Esophagus mucosa (tissue), 1 donor: Measurements from ENCODE around the gene GPC3. TPM values are rescaled to one million over a fixed set of nuclear protein-coding genes. Genes with fewer than 3 reads are reported as not detected.

Experiments used
- ATAC-seq: fragments of 200-7000 bp; cut with Tn5 transposase; one replicate; pipeline ENCODE4 v1.9.1; 2020
- total RNA-seq: library from RNA; stranded (reverse); gene quantifications from one replicate; pipeline ENCODE4 v1.2.4, GENCODE V29; 2023
- donor health status: DM: yes; HTN: yes; CAD: no.

Gene GPC3
- total RNA-seq, 1 donor from 2014 or later, result 0.28 TPM

DNA sequence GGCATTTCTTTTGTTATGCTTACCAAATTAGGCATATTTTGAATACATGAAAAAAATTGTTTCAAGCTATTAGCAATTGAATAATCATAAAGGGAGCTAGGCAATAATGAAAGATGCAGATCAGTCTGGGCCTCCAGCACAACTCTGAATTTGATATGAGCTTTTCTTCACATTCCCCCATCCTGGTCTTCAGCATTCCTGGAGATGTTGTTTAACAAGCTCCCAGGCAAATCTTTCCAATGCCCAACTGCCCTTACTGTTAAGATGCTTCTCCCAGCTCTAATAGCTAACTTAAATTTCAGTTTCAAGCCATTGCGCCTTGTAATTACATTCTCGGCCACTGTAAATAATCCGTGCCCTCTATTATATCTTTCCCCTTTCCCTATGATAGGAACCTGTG lies 19.2 kb downstream of the GPC3 start:
- no peak for ATAC-seq

DNA sequence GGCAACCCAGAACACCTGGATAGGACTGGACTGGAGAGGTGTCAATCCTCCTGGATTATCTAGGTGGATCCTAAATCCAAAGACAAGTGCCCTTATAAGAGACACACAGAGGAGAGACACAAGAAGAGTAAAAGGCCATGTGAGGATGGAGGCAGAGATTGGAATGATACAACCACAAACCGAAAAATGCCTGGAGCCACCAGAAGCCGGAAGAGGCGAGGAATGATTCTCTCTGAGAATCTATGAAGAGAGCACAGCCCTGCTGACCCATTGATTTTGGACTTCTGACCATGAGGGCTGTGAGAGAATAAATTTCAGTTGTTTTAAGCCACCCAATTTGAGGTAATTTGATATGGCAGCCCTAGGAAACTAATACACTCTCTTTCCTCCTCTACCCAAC lies 20.1 kb downstream of the GPC3 start:
- no peak for ATAC-seq

DNA sequence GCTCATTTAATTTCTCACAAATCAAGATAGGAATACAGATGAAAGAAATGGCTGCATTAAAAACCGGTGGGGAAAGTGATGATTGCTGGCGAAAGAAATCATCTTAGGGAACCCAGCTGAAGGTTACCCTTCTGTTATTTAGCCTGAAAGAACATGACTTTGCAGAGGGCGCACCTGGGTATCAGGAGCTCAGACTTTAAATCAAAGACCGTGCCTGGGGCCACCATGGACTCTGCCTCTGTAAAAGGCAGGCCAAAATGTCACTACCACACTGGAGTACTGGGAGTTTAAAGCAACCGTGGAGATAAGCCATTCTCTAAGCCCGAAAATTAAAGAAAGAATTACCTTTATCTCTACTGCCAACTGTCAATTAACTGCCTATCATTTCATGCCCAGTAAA lies 24.3 kb downstream of the GPC3 start:
- no peak for ATAC-seq

DNA sequence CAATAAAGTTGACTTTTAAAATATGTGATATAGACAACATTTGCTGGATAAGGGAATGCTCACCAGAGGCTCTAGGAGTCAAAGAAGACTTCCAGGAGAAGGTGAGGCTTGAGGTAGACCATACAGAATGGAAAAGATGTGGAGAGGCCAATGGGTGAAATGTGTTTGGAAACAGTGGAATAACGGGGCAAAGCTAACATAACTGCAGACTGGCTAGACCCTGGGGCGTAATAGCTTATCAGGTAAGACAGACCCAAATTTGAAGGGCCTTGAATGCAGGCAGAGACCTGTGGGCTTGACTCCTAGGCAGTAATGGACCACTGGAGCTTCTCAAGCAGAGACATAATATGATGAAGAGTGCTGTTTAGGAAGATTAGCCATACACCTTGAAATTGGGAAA lies 25.4 kb downstream of the GPC3 start:
- no peak for ATAC-seq

DNA sequence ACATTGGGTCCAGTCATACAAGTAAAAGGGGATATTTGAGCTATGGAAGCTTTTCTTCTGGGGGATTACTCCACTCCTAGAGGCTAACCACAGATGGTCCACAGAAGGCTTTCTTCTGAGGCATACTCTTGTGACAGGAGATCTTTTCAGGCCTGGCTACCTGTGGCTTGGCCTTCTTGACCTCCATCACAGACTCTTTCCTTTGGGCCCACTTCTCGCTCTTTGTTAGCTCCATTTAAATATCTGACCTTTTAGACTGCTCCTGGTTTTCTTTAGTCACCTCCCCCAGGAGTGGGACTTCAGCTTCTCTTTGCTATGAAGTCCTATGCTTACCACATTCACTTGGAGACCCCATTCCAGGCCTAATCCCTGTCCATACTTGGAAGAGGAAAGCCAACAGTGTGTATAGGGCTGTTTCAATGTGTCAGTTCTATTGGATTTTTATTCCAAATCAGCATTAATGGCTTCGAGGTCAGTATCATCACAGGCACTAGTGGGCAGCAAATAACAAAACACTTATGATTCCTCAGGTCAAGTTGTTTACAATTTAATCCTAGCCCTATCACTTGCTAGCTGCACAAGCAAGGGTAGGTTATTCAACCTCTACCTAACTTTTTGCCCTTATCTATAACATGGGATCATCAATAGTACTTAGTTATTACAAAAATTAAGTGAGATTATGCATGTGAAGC lies 26.3 kb downstream of the GPC3 start:
- ATAC-seq, result no peak

DNA sequence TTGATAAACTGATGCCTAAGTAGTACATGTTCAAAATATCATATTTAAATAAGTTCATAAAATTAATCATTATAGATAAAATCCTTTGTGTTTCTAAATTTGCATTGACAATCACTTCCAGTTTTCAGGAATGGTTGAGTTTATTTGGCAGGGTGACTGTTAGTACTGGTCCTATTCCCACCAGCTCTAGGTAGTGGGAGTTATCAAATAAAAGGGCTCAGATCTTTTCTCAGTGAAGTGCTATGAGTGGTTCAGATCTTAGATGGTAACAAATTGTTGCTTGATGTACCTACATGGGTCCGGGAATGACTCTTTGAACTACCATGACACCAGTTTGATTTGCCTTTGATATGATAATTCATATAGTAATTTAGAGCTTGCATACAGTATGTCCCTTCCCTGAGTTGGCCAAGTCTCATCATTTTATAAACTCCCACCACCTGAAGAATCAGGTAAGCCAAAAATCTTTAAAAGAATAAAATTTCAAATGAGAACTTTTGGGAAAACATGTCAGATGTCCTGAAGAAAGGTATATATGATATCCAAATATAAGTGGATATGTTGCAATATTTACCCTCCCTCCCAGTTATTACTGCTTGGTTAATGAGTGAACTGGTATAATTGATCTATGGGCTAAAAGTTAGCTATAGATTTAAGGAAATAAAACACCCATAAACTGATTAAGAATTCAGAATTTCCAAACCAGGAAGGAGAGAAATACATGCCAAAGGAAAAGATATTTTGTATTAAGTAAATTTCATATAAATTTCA lies 28.6 kb downstream of the GPC3 start:
- ATAC-seq, result no peak

DNA sequence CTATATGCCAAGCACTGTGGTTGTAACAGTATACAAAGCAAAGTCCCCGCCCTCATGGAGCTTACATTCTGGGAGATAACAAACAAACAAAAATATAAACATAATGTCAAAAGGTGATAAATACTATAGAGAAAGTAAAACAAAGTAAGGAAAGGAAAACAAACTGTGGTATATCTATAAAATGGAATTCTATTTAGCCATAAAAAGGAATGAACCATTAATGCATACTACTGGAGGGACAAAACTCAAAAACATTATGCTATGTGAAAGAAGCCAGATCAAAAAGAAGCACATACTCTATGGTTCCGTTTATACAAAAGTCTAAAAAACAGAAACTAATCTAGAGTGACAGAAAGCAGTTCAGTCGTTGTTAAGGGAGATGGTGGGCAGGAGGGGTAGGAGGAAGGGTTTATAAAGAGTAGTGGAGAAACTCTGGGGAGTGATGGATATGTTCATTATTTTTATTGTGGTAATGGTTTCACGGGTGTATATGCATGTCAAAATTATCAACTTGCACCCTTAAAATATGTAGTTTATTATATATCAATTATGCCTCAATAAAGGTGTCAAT lies 31.5 kb downstream of the GPC3 start:
- no peak for ATAC-seq

DNA sequence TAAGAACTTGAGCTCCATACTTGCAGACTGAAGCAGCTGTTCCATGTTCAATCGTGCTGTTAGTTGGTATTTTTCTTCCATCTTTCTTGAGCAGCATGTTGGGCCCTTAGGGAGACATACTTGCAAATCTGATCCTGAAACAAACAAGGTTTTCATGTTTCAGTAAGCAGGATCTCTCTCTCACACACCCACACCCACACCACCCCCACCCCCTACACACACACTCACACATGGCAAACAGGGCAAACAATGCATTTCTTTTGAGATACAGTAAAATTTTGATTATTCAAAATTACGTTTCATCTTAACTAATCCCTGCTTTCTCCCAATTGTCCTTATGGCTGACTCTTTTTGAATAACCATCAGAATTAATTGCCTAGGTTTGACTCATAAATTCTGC lies 32.3 kb downstream of the GPC3 start:
- no peak for ATAC-seq

DNA sequence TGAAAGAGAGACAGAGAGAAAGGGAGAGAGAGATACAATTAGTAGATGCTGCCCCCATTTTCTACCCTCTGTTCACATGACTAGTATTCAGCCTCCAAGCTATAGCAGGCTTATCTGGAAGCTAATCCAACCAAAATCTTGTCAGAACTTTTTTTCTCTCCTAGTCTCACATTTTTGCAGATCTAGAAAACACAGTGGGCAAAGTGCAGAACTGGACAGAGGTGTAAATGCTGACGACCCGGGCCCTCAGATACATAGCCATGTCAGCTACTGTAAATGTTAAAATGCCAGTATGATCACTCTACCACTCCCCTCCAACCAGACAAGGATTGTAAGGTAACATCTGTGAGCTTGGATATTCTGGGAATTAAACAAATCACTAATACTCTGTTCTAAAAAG lies 34.3 kb downstream of the GPC3 start:
- no peak for ATAC-seq

DNA sequence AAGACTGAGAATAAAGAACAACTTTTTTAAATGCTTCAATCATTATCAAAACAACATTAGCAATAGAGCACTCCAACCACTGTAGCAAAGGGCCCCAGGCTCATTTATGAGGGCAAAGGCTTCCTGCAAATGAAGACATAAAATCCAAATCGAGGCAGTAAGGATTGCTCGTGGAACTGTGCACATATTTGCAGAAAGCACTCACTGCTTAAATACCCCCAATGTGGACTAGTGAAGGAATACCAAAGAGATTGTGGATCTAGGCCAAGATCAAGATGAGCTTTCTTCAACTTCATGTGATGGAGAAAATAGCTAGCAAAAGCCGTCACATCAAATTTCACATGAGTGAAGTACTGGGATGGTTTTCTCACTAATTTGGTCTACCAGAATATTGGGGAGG lies 35.2 kb downstream of the GPC3 start:
- ATAC-seq, result no peak

DNA sequence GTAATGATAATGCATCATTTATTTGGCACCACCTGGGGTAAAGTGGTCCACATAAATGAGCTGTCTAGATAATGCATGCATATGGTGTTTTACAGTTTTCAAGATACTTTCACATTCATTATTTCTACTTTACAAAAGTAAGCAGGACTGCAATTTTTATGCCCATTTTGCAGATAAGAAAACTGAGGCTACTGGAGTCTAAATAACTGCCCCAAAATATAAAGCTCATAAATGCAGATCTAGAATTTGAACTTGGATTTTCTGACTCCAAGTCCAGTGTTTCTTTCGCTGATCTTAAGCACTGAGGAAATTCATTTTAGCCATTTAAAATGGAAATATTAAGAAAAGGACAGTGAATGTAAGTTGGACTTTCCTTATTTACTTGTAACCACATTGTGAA lies 36.5 kb downstream of the GPC3 start:
- no peak for ATAC-seq

DNA sequence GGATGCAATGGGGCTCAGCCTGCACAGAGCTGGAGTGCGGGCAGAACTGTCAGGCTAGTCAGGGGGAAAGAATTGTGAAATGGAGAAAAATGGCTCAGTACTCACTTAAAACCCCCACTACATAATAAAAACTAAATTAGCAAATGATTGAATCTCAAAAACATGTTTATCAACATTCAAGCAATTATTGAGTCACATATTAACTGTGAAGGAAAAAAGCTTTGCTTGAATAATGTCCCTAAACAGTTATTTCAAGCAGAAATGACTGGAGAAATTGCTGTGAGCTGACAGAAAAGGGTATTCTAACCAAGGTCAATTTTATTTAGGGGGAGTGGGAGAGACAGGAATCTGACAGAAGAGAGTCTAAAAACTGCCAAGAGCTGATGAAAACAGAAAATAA lies 37.4 kb downstream of the GPC3 start:
- no peak for ATAC-seq

DNA sequence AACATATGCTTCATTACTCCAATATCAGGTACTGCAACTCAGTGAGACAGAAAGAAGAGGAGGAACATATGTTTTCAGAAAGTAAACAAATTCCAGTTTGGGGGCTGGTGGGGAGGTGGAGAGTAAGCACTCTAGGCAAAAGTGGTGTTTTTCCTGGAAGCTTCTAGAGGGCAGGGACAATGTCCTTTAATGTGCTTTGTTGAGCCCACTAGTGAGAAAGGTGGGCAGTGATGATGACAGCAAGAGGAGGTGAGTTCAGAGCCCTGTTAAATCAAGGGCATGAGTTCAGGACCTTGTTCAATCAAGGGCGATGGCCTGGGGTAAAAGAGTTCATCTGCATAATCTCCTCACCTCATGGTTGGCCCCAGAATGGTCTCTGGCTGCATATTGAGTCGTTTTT lies 38.4 kb downstream of the GPC3 start:
- ATAC-seq, result no peak

DNA sequence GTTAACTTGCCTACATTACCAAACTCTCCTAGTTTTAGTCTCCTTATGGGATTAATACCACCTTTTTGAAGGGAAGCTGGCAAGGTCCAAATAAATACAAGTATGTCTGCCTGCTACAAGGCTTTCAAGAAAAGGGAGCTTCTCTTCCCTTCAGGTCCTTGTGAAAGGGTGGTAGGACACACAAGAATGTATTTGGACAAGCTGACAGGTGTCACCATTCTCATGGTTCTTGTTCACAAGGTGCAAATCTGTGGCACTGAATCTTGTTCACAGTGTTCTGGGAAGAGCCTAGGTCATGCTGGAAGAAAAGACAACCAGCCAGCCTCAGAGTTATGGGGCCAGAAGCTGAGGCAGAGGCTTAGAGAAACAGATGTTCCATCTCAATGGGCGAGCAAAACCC lies 41.9 kb downstream of the GPC3 start:
- no peak for ATAC-seq

DNA sequence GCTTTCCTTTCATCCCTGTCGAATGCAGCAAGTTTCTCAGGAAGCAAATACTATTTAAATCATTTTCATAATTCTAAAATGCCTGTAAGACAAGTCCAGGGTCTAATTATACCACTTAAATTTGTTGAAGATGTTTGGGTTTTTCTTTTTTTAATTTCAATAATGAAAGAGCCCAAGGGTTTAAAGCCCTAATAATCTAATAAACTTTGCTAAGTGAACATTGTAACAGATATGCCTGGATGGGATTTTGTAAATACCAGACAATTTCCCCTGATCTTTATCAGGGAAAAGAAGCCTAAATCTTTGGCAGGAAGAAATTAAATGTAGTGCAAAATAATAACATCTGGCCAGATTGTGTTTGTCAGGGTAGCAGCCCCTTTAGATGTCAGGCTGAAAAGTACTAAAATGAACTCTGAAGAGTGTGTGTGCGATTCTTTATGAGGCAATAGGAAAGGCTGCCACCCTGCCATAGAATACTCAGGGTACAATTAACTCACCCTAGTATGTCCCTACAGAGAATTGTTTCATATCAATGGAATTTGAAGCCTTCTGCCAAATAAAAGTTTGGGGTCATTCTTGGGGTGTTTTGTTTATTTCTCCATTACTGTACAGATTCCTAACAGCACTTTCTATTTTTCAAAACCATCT lies 45.6 kb downstream of the GPC3 start:
- ATAC-seq, result no peak

DNA sequence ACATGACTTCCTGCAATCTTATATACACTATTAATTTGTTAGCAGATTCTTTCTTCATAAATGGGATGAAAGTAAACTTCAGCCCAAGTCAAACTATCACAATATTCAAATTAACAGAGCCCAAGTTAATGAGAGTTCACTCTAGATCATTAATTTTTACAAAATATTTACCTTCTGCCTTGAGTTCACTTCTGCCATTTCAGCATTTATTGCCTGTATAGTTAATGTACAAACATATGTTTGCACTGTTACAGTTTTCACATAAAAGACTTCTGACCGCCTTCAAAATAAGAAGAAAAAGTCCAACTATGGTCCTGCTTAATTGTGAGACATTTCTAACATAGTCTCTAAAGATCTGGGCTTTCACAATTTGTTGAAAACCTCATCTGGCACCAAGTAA lies 46.9 kb downstream of the GPC3 start:
- no peak for ATAC-seq

DNA sequence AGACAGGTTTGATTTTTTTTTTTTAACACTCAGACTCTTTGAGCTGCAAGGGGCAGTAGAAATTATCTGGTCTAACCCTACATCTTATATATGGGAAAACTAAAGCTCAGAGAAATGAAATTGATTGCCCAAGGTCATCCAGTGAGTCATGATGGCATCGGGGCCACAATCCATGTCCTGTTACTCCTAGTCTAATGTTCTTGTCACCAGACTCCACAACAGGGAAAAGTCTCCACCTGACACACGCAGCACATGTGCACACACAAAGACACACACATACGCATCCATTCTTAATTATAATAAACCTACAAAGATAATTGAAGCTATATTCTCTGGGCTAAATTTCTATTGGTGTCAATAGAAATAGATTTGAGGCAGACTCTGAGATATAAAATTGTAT lies 48.4 kb downstream of the GPC3 start:
- ATAC-seq, result no peak

DNA sequence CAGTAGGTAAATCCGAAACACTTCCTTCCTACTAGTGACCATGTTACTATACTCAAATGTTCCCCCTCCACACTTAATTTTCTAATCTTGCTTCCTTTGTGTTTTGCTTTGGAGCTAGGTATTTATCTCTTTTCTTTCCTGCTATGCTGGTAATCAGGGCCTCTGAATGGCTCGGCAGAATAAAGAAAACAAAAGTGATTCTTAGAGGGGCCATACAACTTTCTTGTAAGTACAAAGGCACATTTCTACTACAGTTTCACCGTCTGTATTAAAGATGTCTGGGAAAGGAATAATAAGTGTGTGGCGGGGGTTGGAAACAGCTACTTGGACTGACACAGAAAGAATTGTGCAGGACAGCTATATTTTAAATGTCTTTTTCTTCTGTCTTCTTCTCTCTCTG lies 50.3 kb downstream of the GPC3 start:
- no peak for ATAC-seq

DNA sequence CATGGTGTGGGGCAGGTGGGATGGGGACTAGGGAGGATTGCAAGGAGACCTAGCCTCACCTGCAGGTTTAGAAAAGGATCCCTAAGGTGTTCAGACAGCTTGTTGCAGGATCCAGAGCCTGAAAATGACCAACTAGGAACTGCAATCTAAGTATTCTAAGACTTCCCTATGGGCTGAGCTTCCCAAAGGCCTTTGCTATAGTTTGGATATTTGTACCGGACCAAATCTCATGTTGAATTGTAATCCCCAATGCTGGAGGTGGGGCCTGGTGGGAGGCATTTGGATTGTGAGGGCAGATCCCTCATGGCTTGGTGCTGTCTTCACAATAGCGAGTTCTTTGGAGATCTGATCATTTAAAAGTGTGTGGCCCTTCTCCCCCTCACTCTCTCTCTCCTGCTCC lies 52.1 kb downstream of the GPC3 start:
- ATAC-seq, result no peak

DNA sequence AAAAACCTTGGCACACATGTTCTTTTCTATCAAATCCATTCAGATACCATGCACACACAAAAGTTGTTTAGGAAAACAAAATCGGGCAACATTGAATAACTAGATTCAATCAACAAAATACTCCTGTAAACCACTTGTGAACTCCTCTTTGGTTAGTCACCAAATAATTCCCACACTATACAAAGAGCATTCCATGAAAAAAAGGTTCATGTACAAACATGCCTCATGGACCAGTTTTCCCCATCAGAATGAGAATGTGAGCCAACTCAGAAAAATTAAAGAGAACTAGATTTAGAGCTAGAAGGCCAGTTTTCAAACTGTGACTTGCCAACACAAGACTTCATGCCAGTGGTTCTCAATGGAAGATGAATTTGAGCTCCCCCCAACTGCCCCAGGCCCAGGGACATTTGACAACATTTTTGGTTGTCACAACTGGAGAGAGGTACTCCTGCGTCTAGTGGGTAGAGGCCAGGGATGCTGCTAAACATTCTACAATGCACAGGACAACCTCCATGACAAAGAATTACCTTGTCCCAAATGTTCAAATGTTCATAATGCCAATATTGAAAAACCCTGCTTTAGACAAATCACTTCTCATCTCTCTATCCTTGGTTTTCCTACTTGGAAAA lies 55.4 kb downstream of the GPC3 start:
- no peak for ATAC-seq

DNA sequence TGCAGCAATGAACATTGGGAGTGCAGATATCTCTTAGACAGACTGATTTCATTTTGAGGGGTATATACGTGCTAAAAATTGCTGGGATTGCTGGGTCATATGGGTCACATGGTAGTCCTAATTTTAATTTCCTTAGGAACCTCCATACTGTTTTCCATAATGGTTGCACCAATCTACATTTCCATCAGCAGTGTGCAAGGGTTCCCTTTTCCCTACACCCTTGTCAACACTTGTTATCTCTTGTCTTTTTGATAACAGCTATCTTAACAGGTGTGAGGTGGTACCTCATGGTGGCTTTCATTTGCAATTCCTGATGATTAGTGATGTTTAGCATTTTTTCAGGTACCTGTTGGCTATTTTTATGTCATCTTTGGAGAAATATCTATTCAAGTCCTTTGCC lies 57.0 kb downstream of the GPC3 start:
- ATAC-seq, result no peak

DNA sequence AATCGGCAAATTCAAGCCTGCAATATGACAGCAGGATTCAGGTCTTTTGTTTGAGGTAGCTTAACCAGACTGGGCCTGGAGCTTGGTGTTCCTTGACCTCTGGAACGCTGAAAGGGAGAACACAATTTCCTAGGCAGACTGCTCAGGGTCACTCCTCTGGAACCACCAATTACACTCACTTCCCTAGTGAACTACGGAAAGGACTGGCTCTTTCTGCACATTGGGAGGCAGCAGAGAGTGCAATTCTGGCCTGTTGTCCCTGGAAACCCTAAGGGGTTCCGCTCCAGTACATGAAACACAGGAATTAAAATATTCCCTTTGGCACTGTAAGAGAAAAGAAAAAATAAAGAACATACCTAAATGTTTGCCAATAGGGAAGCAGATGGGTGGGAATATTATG lies 58.6 kb downstream of the GPC3 start:
- ATAC-seq, result no peak

DNA sequence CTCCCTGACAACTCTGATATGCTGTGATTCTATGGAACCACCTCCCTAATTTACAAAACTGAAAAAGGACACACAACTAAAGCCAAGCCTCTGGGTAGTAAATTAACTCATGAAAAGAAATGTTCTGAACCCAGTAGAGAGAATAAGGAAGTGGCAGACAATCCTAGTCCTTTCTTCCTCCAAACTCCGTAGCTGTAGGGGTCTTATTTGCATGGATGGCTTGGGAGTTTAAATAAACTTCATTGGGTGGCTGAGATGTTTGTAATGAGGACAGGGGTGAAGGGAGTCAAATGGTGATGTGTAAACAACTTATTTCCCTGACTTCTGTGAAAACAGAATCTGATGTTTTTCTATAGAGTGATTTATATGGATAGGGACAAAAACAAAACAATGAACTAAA lies 59.3 kb downstream of the GPC3 start:
- ATAC-seq, result no peak
